Measurements from ENCODE around the gene LIMA1.
"Not testable (repeated sequence)": the region's sequence is repeated elsewhere in the genome, so short reads cannot be mapped to it uniquely, and the experiment has no call there.

The LIMA1 gene

DNA sequence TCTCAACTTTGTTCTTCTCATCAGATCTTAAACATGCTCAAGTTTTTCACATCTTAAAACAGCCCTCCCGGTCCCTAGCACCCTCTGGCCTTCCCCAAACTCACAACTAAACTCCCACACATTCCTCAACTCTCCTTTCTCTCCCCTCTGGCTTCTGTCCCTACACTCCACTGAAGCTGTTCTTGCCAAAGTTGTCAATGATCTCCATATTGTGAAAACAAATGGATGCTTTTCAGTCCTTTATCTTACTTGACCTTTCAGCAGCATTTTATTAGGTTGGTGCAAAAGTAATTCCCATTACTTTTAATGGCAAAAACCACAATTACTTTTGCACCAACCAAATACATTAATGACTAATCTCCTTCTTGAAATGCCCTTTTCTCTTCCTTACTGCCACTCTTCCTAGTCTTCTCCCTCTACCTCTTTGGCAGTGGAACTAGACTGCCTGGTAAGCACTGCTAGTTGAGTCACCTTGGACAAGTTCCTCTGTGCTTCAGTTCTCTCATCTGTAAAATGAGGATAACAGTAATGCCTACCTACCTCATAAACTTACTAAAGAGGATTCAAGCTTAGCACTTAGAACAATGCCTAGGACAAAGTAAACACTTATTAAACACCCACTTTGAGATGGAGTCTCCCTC lies 132.2 kb downstream of the LIMA1 start:
- no peaks in the 10 kb centered on the region for H3K36me3 Mint-ChIP-seq (ENCODE audit: low read depth)
- H3K27me3 Mint-ChIP-seq (ENCODE audit: low read depth), result no peaks in the 10 kb centered on the region
- TF ChIP-seq, protein P1, sequence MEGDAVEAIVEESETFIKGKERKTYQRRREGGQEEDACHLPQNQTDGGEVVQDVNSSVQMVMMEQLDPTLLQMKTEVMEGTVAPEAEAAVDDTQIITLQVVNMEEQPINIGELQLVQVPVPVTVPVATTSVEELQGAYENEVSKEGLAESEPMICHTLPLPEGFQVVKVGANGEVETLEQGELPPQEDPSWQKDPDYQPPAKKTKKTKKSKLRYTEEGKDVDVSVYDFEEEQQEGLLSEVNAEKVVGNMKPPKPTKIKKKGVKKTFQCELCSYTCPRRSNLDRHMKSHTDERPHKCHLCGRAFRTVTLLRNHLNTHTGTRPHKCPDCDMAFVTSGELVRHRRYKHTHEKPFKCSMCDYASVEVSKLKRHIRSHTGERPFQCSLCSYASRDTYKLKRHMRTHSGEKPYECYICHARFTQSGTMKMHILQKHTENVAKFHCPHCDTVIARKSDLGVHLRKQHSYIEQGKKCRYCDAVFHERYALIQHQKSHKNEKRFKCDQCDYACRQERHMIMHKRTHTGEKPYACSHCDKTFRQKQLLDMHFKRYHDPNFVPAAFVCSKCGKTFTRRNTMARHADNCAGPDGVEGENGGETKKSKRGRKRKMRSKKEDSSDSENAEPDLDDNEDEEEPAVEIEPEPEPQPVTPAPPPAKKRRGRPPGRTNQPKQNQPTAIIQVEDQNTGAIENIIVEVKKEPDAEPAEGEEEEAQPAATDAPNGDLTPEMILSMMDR (IDR thresholded peaks at IDR 0.05; ENCODE audit: unreplicated experiment in 3 of 3), result no peak
- H3K27ac Mint-ChIP-seq, result peak overlapping the region; percentile 40 to 65 (median 60)
- H3K4me3 Mint-ChIP-seq, result no peak overlapping the region
- H3K9me3 Mint-ChIP-seq, result no peaks in the 10 kb centered on the region
- H3K4me1 Mint-ChIP-seq, result peaks cover 18% of the 10 kb centered on the region

DNA sequence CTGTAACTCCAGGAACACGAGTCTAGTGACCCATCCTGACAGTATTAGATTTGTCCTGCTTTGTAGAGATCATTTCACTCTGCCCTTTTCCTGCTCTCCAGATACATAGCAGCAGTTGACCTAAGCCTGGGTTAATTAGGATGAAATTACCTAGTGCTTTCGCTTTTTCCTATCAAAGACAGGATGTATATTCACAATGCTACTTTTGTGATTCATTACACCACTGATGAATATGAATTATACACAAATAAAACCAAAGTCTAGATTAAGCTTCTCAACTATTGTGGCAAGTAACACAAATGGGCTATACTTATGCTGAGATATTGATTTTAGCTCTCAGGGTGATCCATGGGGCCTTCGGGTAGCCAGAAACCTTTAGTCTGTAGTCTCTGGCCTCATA lies 134.0 kb downstream of the LIMA1 start:
- no peak overlapping the region for H3K4me3 Mint-ChIP-seq
- no peak overlapping the region for H3K27ac Mint-ChIP-seq
- TF ChIP-seq, protein P1 (IDR thresholded peaks at IDR 0.05; ENCODE audit: unreplicated experiment in 3 of 3), result no peak
- H3K4me1 Mint-ChIP-seq, result peaks cover 18% of the 10 kb centered on the region
- H3K36me3 Mint-ChIP-seq (ENCODE audit: low read depth), result no peaks in the 10 kb centered on the region
- no peaks in the 10 kb centered on the region for H3K27me3 Mint-ChIP-seq (ENCODE audit: low read depth)
- H3K9me3 Mint-ChIP-seq, result no peaks in the 10 kb centered on the region

DNA sequence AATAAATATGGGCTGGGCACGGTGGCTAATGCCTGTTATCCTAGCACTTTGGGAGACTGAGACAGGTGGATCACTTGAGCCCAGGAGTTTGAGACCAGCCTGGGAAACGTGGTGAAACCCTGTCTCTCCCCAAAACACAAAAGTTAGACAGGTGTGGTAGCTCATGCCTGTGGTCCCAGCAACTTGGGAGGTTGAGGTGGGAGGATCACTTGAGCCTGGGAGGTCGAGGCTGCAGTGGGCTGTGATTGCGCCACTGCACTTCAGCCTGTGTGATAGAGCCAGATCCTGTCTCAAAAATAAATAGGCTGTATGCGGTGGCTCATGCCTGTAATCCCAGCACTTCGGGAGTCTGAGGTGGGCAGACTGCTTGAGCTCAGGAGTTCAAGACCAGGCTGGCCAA lies 135.3 kb downstream of the LIMA1 start:
- peaks cover 18% of the 10 kb centered on the region for H3K4me1 Mint-ChIP-seq
- H3K36me3 Mint-ChIP-seq (ENCODE audit: low read depth); H3K27ac Mint-ChIP-seq; H3K9me3 Mint-ChIP-seq; H3K4me3 Mint-ChIP-seq; H3K27me3 Mint-ChIP-seq (ENCODE audit: low read depth): not testable (repeated sequence)

DNA sequence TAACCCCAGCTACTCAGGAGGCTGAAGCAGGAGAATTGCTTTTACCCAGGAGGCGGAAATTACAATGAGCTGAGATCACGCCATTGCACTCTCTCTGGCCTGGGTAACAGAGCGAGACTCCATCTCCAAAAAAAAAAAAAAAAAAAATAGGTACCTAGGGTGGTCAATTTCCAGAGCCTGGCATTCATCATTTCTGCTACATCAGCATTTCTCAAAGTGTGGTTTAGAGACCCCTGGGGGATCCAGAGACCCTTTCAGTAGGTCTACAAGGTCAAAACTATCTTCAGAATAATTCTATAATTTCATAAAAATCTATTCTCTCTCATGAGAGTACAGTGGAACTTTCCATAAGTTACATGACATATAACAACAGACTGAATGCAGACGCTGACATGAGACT lies 136.0 kb downstream of the LIMA1 start:
- H3K27me3 Mint-ChIP-seq (ENCODE audit: low read depth), result no peaks in the 10 kb centered on the region
- H3K36me3 Mint-ChIP-seq (ENCODE audit: low read depth), result peaks cover 10% of the 10 kb centered on the region

DNA sequence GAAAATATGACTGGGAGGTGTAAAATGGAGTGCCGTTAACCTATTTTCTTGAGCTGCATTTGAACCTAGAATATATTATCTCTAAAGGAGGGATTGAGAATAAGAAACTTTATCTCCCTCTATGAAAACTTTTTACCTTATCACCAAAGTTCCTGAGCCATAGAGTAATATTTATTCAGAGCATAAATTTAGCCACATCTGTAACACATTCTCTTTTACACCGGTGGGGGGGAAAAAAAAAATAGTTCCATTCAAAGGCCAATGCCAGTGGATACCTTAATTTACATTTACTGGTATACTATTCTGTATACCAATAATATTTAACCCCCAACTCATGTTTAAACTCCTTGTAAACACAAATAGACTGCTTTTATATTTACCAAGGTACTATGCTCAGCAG lies 137.9 kb downstream of the LIMA1 start:
- H3K36me3 Mint-ChIP-seq (ENCODE audit: low read depth), result peaks cover 26% of the 10 kb centered on the region
- H3K4me3 Mint-ChIP-seq, result no peak overlapping the region
- H3K27me3 Mint-ChIP-seq (ENCODE audit: low read depth), result no peaks in the 10 kb centered on the region
- peaks cover 7% of the 10 kb centered on the region for H3K4me1 Mint-ChIP-seq
- TF ChIP-seq, protein P1 (IDR thresholded peaks at IDR 0.05; ENCODE audit: unreplicated experiment in 3 of 3), result no peak
- H3K9me3 Mint-ChIP-seq, result no peaks in the 10 kb centered on the region
- H3K27ac Mint-ChIP-seq, result peak overlapping the region in 1 of 3 experiments; percentile 1

More for the DNA sequence above, 136.0 kb downstream of the LIMA1 start:
- Mint-ChIP-seq H3K9me3 (no peaks in the 10 kb centered on the region), H3K4me3 (no peak overlapping the region), H3K27ac (no peak overlapping the region), H3K4me1 (peaks cover 18% of the 10 kb centered on the region)
- TF ChIP-seq, protein P1 (IDR thresholded peaks at IDR 0.05; ENCODE audit: unreplicated experiment in 3 of 3), result no peak

DNA sequence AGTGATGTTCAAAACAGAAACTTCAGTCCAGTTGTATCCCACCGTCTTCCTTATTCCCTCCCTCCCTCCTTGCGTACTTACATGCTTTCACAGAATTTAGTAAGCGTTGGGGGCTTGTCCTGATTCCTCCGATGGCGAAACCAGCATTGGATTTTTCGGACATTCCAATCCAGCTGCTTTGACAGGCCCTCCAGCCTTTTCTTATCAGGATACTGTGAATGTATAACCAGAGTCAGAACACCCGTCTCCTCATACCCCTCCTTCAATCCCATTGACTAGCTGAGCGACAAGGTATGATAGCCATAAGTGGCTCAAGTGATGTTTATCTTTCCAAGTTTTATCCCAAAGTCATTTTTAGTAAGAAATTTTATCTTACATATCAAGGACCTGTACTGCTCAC lies 140.3 kb downstream of the LIMA1 start:
- TF ChIP-seq, protein P1 (IDR thresholded peaks at IDR 0.05; ENCODE audit: unreplicated experiment in 3 of 3), result no peak
- no peaks in the 10 kb centered on the region for H3K4me1 Mint-ChIP-seq
- no peak overlapping the region for H3K4me3 Mint-ChIP-seq
- H3K27ac Mint-ChIP-seq, result peak overlapping the region in 1 of 3 experiments; percentile 34
- H3K9me3 Mint-ChIP-seq, result no peaks in the 10 kb centered on the region
- H3K27me3 Mint-ChIP-seq (ENCODE audit: low read depth), result no peaks in the 10 kb centered on the region
- peaks cover 41% of the 10 kb centered on the region for H3K36me3 Mint-ChIP-seq (ENCODE audit: low read depth)
